GM18867 (cell line): ENCODE data around the gene SPACA1.

Experiments
- ATAC-seq: cut with Tn5 transposase; IDR thresholded peaks from one replicate; pipeline ENCODE4 v1.9.1; 2021; ENCODE audit warnings: mild to moderate bottlenecking, moderate library complexity; ENCODE audit not compliant: unreplicated experiment

SPACA1 gene

GRCh38 chr6:88089708-88090107 is 42.1 kb downstream of the SPACA1 start:
- ATAC-seq, result no peak

- no peak for ATAC-seq
Observed at GRCh38 chr6:88105741-88106340, 58.2 kb downstream of the SPACA1 start.

GRCh38 chr6:88107241-88107640 is 59.6 kb downstream of the SPACA1 start:
- no peak for ATAC-seq

- ATAC-seq, result no peak
Observed at GRCh38 chr6:88111991-88112390, 64.3 kb downstream of the SPACA1 start.

- ATAC-seq, result no peak
Observed at GRCh38 chr6:88114838-88115237, 67.2 kb downstream of the SPACA1 start.

- no peak for ATAC-seq
Observed at GRCh38 chr6:88115307-88115706, 67.7 kb downstream of the SPACA1 start.

GRCh38 chr6:88116276-88116675 is 68.6 kb downstream of the SPACA1 start:
- no peak for ATAC-seq
